Activated CD4-positive, CD25-positive, alpha-beta regulatory T cell treated with anti-CD3 and anti-CD28 coated beads, Interleukin-2, amount 50 U/mL, for 24 hours (primary cell): ENCODE results near the gene EFNA3.
"Not testable (repeated sequence)": the region's sequence is repeated elsewhere in the genome, so short reads cannot be mapped to it uniquely, and the experiment has no call there.

ENCODE experiments used
- ATAC-seq, 2 donors: fragments of 150-1000 bp; cut with Tn5 transposase; one replicate each; pipeline ENCODE4 v1.10.0; 2021; ENCODE audit warnings: mild to moderate bottlenecking in 1 of 2, moderate library complexity in 1 of 2

EFNA3 gene

GRCh38 chr1:155110826-155111225, 32.2 kb downstream of the EFNA3 start:
- no peak for ATAC-seq

GRCh38 chr1:155113450-155113980, 34.9 kb downstream of the EFNA3 start:
- no peak for ATAC-seq

GRCh38 chr1:155116113-155116764, 37.6 kb downstream of the EFNA3 start:
- no peak for ATAC-seq

GRCh38 chr1:155117610-155118009, 39.0 kb downstream of the EFNA3 start:
- no peak for ATAC-seq

- ATAC-seq = not testable (repeated sequence)
These were observed 39.5 kb downstream of the EFNA3 start for GRCh38 chr1:155118090-155118489.

- ATAC-seq = no peak
These were observed 41.6 kb downstream of the EFNA3 start for GRCh38 chr1:155120253-155120652.

GRCh38 chr1:155121249-155121648, 42.6 kb downstream of the EFNA3 start:
- no peak for ATAC-seq

- ATAC-seq = no peak
These were observed 43.7 kb downstream of the EFNA3 start for GRCh38 chr1:155122308-155122707.

GRCh38 chr1:155123801-155124200, 45.2 kb downstream of the EFNA3 start:
- ATAC-seq = no peak

- no peak for ATAC-seq
These were observed 46.1 kb downstream of the EFNA3 start for GRCh38 chr1:155124503-155125463.

GRCh38 chr1:155125511-155125945, 46.9 kb downstream of the EFNA3 start:
- ATAC-seq = no peak

GRCh38 chr1:155125946-155126555, 47.4 kb downstream of the EFNA3 start:
- no peak for ATAC-seq

GRCh38 chr1:155126556-155127104, 48.0 kb downstream of the EFNA3 start:
- peak; percentile 69 to 70 for ATAC-seq

- peak; percentile 51 to 65 for ATAC-seq
These were observed 48.7 kb downstream of the EFNA3 start, which contains the start of gene EFNA1 for GRCh38 chr1:155127105-155127966. Gene EFNA1 (plus strand): TSS chr1:155127876. CDS start chr1:155127978, 102 bp downstream.

- no peak for ATAC-seq
These were observed 49.5 kb downstream of the EFNA3 start for GRCh38 chr1:155127967-155128754.

- ATAC-seq = no peak
These were observed 50.3 kb downstream of the EFNA3 start for GRCh38 chr1:155128755-155129473.

GRCh38 chr1:155130272-155131006, 51.8 kb downstream of the EFNA3 start:
- ATAC-seq = no peak

- no peak for ATAC-seq
These were observed 52.6 kb downstream of the EFNA3 start for GRCh38 chr1:155131285-155131684.

GRCh38 chr1:155131856-155132255, 53.2 kb downstream of the EFNA3 start:
- ATAC-seq = no peak
